Activated CD8-positive, alpha-beta memory T cell treated with anti-CD3 and anti-CD28 coated beads, Interleukin-2, amount 50 U/mL, for 4 hours (primary cell): ENCODE measurements around the gene SFN.
"Not testable (repeated sequence)": the region's sequence is repeated elsewhere in the genome, so short reads cannot be mapped to it uniquely, and the experiment has no call there.

Experiments used
- DNase-seq: peaks from one replicate; pipeline ENCODE4 v3.0.0-alpha.2; 2020

SFN gene

GRCh38 chr1:26874896-26875295, 11.9 kb downstream of the SFN start:
- no peak for DNase-seq

- no peak for DNase-seq
Measured at GRCh38 chr1:26877326-26877725, 14.4 kb downstream of the SFN start.

GRCh38 chr1:26879793-26880192, 16.8 kb downstream of the SFN start:
- DNase-seq: no peak

- DNase-seq: not testable (repeated sequence)
Measured at GRCh38 chr1:26881611-26882010, 18.7 kb downstream of the SFN start.

- DNase-seq: no peak
Measured at GRCh38 chr1:26882696-26883463, 19.9 kb downstream of the SFN start.

- no peak for DNase-seq
Measured at GRCh38 chr1:26887125-26887524, 24.2 kb downstream of the SFN start.

- no peak for DNase-seq
Measured at GRCh38 chr1:26888231-26888630, 25.3 kb downstream of the SFN start.

- DNase-seq: peak; percentile 75
Measured at GRCh38 chr1:26889551-26890466, 26.9 kb downstream of the SFN start, which contains the start of gene GPN2. Gene GPN2 (minus strand): TSS chr1:26890283. CDS start chr1:26890096, 187 bp downstream.

- no peak for DNase-seq
Measured at GRCh38 chr1:26890467-26890796, 27.5 kb downstream of the SFN start.

GRCh38 chr1:26894263-26894662, 31.3 kb downstream of the SFN start:
- DNase-seq: no peak

- DNase-seq: no peak
Measured at GRCh38 chr1:26897351-26897750, 34.4 kb downstream of the SFN start.

GRCh38 chr1:26900001-26900814, 37.3 kb downstream of the SFN start, which contains the start of gene GPATCH3:
Gene GPATCH3 (minus strand): TSS chr1:26900467. CDS start chr1:26900442, 25 bp downstream.
- peak; percentile 87 for DNase-seq

- DNase-seq: no peak
Measured at GRCh38 chr1:26900815-26901511, 38.0 kb downstream of the SFN start.

GRCh38 chr1:26907071-26907917, 44.3 kb downstream of the SFN start:
- DNase-seq: no peak

GRCh38 chr1:26909951-26910342, 47.0 kb downstream of the SFN start:
- no peak for DNase-seq

- DNase-seq: no peak
Measured at GRCh38 chr1:26910343-26911160, 47.6 kb downstream of the SFN start.

- DNase-seq: no peak
Measured at GRCh38 chr1:26911399-26912146, 48.6 kb downstream of the SFN start.

- no peak for DNase-seq
Measured at GRCh38 chr1:26912147-26912490, 49.2 kb downstream of the SFN start.

- no peak for DNase-seq
Measured at GRCh38 chr1:26913389-26913753, 50.4 kb downstream of the SFN start.
